ENCODE results near the gene FAM227A.
A peak's percentile ranks its signal among the peaks of the same experiment; 100 is the strongest.

FAM227A gene

GRCh38 chr22:38569181-38569971, 86.8 kb downstream of the FAM227A start:
- DNase-seq (ENCODE audit: low read depth in 1 of 2, low spot score in 1 of 2) = no peak
- Histone ChIP-seq H3K27ac (replicated peaks) (peak overlapping the region; percentile 89), H3K27me3 (ENCODE audit: insufficient read depth, poor library complexity, severe bottlenecking) (no peaks in the 10 kb centered on the region), H3K4me3 (replicated peaks; ENCODE audit: insufficient read depth, low read length) (peak overlapping the region; percentile 72)
- TF ChIP-seq GABPA (IDR thresholded peaks at IDR 0.05; ENCODE audit: low read depth) = no peak
- TF ChIP-seq SPI1 (IDR thresholded peaks at IDR 0.05; ENCODE audit: borderline replicate concordance, low read depth) = no peak
- TF ChIP-seq REST (IDR thresholded peaks at IDR 0.05; ENCODE audit: insufficient replicate concordance, low read depth) = no peak
- no peak for TF ChIP-seq CTCF (IDR thresholded peaks at IDR 0.05; ENCODE audit: insufficient read depth, low read length)
- no peak for TF ChIP-seq POLR2AphosphoS5 (IDR thresholded peaks at IDR 0.05; ENCODE audit: low read depth)

GRCh38 chr22:38567531-38568285, 88.5 kb downstream of the FAM227A start:
- Histone ChIP-seq H3K27me3 (ENCODE audit: insufficient read depth, poor library complexity, severe bottlenecking) (no peaks in the 10 kb centered on the region), H3K4me3 (replicated peaks; ENCODE audit: insufficient read depth, low read length) (no peak overlapping the region), H3K27ac (replicated peaks) (no peak overlapping the region)
- no peak for TF ChIP-seq REST (IDR thresholded peaks at IDR 0.05; ENCODE audit: insufficient replicate concordance, low read depth)
- no peak for TF ChIP-seq GABPA (IDR thresholded peaks at IDR 0.05; ENCODE audit: low read depth)
- TF ChIP-seq CTCF (IDR thresholded peaks at IDR 0.05; ENCODE audit: insufficient read depth, low read length) = no peak
- no peak for TF ChIP-seq POLR2AphosphoS5 (IDR thresholded peaks at IDR 0.05; ENCODE audit: low read depth)
- TF ChIP-seq SPI1 (IDR thresholded peaks at IDR 0.05; ENCODE audit: borderline replicate concordance, low read depth) = no peak
- DNase-seq (ENCODE audit: low read depth in 1 of 2, low spot score in 1 of 2) = no peak

- Histone ChIP-seq H3K4me3 (replicated peaks; ENCODE audit: insufficient read depth, low read length) (no peak overlapping the region), H3K27me3 (ENCODE audit: insufficient read depth, poor library complexity, severe bottlenecking) (no peaks in the 10 kb centered on the region), H3K27ac (replicated peaks) (no peak overlapping the region)
- no peak for DNase-seq (ENCODE audit: low read depth in 1 of 2, low spot score in 1 of 2)
- TF ChIP-seq SPI1 (IDR thresholded peaks at IDR 0.05; ENCODE audit: borderline replicate concordance, low read depth) (no peak), POLR2AphosphoS5 (IDR thresholded peaks at IDR 0.05; ENCODE audit: low read depth) (no peak), GABPA (IDR thresholded peaks at IDR 0.05; ENCODE audit: low read depth) (no peak), REST (IDR thresholded peaks at IDR 0.05; ENCODE audit: insufficient replicate concordance, low read depth) (no peak)
These were observed 89.3 kb downstream of the FAM227A start for GRCh38 chr22:38566726-38567504.

Data from HL-60 (cell line).